GM18519 (cell line): ENCODE results near the gene CPB2.

Source experiments
- ATAC-seq: cut with Tn5 transposase; IDR thresholded peaks from one replicate; pipeline ENCODE4 v1.9.1; 2021; ENCODE audit warnings: mild to moderate bottlenecking, moderate library complexity; ENCODE audit not compliant: unreplicated experiment, low FRiP score

CPB2 gene

DNA sequence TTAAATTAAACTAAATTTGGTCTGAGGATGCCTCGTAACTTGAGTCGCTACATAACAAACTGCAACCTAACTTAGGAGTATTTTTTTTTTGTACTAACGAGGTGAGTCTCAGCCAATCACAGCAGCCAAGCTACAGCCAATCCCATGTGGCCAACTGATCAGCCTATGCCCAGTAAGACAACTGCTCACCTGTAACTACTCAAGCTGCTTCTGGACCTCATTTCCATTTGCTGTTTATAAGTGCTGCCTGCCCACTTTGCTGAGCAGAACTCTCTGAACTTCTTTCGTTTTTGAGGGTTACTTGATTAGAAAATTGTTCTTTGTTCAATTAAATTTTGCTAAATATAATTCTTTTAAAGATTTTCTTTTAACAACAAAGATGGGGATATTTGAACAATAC is 3.8 kb downstream of the CPB2 start:
- no peak for ATAC-seq

DNA sequence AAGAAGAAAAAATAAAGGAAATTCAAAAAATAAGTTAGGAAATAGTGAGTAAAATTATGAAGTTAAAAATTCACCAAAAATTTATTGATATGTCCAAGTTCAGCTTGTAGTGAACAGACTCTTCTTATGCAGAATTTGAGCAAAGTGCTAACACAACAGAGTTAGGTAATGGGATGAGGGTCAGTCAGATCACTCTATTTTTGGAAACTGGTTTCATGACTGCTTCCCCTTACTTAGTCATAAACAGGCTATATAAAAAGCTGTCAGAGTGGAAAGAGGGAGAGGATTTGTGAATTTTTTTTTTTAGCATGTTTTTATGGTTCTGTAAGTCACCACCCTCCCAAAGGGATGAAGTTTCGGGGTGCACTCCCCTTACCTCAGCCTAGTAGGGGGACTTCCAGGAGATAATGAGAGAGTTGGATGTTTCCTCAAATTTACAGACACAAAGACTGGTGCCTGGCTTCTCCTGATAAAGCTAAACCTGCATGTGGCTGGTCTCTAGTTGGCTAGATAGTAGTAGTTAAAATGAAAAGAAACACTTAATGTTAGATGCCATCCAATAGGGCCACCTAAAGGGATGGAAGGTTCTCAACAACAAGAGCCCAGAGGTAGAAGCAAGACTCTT is 4.5 kb downstream of the CPB2 start:
- no peak for ATAC-seq

DNA sequence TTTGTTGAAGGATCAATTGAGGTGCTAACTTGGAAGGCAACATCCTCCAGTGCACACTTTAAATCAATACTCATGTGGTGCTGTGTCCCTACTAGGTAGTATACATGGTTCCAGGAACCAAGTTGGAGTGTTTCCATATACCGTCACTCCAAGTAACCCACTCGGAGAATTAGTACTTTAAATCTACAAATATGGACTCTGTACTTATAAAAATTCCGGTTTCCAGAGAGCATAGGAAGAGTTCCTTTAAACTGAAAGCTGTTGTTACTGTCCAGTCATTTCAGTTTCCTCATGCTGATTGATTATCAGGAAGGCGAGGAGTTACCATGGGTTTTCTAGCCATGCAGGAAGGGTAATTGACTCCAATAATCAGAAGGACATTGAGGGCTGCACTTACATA is 7.2 kb downstream of the CPB2 start:
- ATAC-seq: no peak

GRCh38 chr13:46097015-46097414 is 7.8 kb downstream of the CPB2 start:
- ATAC-seq: no peak

DNA sequence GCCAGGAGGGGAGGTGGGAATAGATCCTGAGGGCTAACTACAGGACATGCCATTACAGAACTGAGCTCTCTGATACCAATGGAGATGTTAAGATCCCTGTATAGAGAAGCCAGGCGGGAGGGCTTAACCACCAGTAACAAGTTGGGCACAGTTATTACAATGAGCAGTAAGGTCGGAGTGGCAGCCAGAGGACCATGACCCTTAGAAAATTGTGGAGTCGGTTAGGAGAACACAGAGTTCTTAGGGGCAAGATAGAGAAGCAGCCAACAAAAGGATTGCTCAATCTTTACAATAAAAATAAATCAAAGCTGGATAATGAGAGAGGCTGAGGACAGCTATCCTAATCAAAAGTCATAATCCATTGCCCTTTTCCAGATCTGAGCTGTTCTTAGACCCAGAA is 10.4 kb downstream of the CPB2 start:
- ATAC-seq: no peak

GRCh38 chr13:46088821-46089562 is 15.8 kb downstream of the CPB2 start:
- no peak for ATAC-seq

DNA sequence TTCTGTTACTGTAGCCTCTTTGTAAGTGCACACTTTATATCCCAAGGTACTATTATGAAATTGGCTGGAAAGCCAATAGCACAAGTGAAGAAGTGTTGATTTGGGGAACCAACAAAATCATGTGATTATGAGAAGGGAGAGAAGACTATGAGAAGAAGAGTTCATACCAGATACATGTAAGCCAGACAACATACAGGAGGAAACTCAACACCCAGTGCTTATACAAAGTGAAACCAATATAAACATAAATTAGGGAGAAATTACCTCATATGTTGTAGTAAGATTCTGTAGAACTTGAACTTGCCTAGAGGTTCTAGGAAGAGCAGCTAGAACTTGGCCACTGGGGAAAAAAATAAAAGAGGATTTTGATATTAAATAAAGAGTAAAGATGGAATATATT is 17.4 kb downstream of the CPB2 start:
- ATAC-seq: no peak

DNA sequence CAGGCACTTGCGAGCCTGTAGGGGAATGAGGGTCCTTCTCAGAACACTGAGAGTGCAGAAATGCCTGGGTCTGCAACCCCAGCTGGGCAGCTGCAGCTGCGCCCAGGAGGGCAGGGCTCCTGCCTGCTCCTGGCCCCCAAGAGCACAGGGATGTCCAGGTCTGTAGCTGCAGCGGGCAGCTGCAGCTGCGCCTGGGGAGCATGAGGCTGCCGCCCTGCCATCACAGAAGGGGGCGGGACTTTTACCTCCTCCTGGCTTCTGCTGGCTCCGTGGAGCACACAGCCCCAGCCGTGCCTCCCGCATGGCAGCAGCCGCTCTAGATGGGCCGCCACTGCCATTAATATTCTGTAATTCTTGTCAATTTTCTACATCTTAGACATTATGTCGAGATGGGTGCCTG is 17.8 kb downstream of the CPB2 start:
- no peak for ATAC-seq

DNA sequence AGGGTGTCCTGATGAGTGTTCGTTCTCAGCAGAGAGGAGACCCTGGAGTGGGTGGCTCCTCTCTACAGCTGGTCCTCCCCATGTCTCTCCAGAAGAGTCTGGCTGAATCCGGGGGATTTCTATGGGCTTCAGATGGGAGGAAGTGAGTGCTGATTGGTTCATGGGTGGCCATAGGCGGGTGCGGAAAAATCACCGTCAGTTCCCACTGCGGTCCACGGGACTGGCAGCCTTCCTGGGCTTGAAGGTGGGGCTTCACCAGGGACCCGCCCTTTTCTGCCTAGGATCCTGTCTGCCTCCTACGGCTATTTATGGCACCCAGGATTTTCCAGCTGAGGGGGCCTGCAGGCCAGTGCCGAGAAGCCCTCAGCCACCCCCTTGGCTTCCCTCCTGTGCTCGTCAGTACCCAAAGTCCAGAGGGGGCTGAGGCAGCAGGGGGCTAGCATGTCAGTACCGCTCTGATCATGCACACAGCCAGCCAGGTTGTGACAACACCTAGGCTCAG is 18.4 kb downstream of the CPB2 start:
- no peak for ATAC-seq

- no peak for ATAC-seq
These were observed 19.1 kb downstream of the CPB2 start for GRCh38 chr13:46085737-46086136.

GRCh38 chr13:46082324-46082723 is 22.5 kb downstream of the CPB2 start:
- ATAC-seq: no peak

- no peak for ATAC-seq
These were observed 25.1 kb downstream of the CPB2 start for GRCh38 chr13:46079770-46080169.

- ATAC-seq: no peak
These were observed 27.6 kb downstream of the CPB2 start for GRCh38 chr13:46077265-46077664.

DNA sequence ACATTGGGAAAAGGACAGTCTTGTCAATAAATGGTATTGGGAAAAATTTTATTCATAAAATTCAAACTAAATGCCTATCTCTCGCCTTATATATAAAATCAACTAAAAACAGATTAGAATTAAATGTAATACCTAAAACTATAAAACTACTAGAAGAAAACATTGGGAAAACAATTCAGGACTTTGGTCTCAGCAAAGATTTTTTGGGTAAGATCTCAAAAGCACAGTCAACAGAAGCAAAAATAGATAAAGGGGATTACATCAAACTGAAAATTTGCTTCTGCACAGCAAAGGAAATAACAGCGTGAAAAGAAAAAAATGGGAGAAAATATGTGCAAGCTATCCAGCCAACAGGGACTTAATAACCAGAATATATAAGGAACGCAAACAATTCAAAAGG is 28.0 kb downstream of the CPB2 start:
- ATAC-seq: no peak

DNA sequence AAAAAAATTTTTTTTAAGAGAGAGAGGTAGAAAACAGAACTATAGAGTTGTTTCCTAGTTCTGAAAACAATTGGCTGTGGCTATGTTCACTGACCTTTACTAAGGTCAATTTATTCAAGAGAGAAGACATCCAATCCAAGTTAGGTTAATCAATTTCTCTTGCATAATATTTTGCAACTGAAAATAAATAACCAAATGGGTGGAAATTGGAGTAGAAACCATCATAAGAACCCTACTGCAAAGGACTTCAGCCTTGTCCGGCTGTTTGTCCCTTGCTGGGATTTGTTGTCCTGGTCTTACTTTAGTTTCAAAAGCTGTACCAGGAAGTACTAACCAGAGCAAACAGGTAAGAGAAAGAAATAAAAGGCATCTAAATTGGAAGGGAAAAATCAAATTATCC is 29.0 kb downstream of the CPB2 start:
- ATAC-seq: no peak

- peak; percentile 79 for ATAC-seq
These were observed 33.1 kb downstream of the CPB2 start for GRCh38 chr13:46071590-46072249.

DNA sequence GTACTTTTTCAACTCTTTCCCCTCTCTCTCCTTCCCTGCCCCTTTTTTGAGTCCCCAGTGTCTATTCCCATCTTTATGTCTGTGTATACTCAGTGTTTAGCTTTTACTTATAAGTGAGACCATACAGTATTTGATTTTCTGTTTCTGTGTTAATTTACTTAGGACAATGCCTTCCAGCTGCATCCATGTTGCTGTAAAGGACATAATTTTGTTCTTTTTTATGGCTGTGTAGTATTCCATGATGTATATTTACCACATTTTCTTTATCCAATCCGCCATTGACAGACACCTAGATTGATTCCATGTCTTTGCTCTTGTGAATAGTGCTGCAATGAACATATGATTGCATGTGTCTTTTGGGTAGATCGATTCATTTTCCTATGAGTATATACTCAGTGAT is 41.5 kb downstream of the CPB2 start:
- ATAC-seq: no peak

GRCh38 chr13:46062185-46062584 is 42.6 kb downstream of the CPB2 start:
- ATAC-seq: no peak

GRCh38 chr13:46059405-46059804 is 45.4 kb downstream of the CPB2 start:
- no peak for ATAC-seq

- ATAC-seq: no peak
These were observed 46.6 kb downstream of the CPB2 start for GRCh38 chr13:46058268-46058667.

DNA sequence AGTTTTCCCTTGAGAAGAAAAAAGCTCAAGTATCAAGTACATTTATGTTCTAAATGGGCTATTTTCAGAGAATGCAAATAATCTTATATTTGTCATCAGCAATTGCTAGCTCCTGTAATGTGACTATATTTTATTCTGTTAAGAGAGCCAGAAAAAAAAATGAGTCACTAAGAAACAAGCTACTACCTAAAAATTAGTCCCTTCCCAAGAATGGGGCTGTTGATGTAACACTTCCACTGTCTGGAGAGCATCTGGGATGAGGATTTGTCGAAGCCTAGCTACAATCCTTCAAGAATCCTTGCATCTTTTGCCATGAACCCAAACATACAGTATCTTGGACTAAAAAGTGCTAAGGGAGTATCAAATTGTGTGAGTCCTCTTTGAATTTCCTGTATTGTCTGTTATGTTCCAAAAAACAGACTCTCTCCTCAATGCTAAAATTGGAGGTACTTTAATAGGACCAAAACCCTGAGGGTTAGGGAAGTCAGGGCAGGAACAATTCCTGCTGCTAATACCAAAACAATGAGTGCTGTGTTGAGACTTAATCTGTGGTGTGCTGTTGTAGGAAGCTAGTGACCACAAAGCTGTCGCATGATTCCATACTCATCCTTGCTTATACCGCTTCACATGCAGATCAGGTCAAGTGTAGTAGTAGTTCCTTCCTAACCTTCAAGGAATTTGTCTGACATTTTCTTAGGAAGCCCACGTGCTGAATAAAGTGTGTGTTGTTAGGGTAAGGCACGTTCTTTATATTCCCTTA is 47.4 kb downstream of the CPB2 start:
- no peak for ATAC-seq
